Inflammatory macrophage treated with lipopolysaccharide for 1 hour (primary cell): ENCODE data around the gene DZIP1.
"Not testable (repeated sequence)": the region's sequence is repeated elsewhere in the genome, so short reads cannot be mapped to it uniquely, and the experiment has no call there.

Source experiments
- DNase-seq, 2 donors: peaks; one replicate each; pipeline ENCODE4 v3.0.0-alpha.2; 2020 to 2022

DZIP1 gene

GRCh38 chr13:95644601-95645052, at the start of gene DZIP1:
Gene DZIP1 (minus strand): TSS chr13:95644706. CDS start chr13:95642029, 2,677 bp downstream.
- DNase-seq, result peak; percentile 20 to 34

DNA sequence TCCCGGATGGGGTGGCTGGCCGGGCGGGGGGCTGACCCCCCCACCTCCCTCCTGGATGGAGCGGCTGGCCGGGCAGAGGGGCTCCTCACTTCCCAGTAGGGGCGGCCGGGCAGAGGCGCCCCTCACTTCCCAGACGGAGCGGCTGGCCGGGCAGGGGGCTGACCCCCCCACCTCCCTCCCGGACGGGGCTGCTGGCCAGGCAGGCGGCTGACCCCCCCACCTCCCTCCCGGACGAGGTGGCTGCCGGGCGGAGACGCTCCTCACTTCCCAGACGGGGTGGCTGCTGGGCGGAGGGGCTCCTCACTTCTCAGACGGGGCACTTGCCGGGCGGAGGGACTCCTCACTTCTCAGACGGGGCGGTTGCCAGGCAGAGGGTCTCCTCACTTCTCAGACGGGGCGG, 46.5 kb upstream of the DZIP1 start:
- not testable (repeated sequence) for DNase-seq

GRCh38 chr13:95689582-95689926, 45.0 kb upstream of the DZIP1 start:
- DNase-seq, result no peak

DNA sequence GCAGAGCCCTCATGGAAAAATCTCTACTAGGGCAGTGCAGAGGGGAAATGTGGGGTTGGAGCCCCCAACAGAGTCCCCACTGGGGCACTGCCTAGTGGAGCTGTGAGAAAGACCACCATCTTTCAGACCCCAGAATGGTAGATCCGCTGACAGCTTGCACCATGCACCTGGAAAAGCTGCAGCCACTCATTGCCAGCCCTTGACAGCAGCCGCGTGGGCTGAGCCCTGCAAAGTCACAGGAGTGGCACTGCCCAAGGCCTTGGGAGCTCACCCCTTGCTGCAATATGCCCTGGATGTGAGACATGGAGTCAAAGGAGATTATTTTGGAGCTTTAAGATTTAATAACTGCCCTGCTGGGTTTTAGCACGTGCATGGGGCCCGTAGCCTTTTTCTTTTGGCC, 40.5 kb upstream of the DZIP1 start:
- DNase-seq, result peak in 1 of 2 donors; percentile 23

- peak in 1 of 2 donors; percentile 84 for DNase-seq
Measured at GRCh38 chr13:95684418-95684817, 39.9 kb upstream of the DZIP1 start.

DNA sequence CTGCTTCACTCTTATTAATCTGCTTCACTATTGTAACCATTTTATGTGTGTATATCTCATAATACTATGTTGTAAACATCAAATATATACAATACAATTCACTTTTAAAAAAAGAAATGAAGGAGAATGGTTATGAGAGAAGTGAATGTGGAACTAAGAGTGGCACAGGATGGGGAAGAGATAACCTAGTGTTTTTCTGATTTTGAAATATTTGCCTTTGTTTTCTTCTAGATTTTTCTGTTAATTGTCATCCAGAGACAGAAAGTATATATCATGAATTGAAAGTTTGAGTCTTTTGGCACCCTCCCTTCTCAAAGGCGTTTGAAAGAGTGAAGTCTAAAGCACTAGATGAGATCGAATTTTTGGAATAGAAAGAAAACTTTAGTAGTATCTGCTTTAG, 35.2 kb upstream of the DZIP1 start:
- DNase-seq, result peak in 1 of 2 donors; percentile 25

DNA sequence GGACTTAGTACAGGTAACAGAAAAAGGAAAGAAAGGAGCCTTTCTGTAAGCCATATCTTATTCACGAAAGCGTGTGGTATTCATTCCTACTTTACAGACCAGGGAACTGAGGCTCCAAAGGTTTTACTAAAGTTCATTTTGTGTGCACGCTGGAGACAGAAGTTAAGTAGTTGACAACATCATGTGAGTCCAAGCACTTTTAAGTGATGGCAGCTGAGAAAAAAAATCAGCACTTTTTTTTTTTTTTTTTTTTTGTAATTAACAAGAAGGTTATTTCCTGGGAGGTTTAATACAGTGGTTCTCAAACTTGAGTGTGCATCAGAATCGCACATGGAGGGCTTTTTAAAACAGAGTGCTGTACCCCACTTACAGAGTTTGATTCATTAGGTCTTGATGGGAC, 34.5 kb upstream of the DZIP1 start:
- DNase-seq, result no peak

- peak in 1 of 2 donors; percentile 30 for DNase-seq
Measured at GRCh38 chr13:95677564-95678266, 33.2 kb upstream of the DZIP1 start.

DNA sequence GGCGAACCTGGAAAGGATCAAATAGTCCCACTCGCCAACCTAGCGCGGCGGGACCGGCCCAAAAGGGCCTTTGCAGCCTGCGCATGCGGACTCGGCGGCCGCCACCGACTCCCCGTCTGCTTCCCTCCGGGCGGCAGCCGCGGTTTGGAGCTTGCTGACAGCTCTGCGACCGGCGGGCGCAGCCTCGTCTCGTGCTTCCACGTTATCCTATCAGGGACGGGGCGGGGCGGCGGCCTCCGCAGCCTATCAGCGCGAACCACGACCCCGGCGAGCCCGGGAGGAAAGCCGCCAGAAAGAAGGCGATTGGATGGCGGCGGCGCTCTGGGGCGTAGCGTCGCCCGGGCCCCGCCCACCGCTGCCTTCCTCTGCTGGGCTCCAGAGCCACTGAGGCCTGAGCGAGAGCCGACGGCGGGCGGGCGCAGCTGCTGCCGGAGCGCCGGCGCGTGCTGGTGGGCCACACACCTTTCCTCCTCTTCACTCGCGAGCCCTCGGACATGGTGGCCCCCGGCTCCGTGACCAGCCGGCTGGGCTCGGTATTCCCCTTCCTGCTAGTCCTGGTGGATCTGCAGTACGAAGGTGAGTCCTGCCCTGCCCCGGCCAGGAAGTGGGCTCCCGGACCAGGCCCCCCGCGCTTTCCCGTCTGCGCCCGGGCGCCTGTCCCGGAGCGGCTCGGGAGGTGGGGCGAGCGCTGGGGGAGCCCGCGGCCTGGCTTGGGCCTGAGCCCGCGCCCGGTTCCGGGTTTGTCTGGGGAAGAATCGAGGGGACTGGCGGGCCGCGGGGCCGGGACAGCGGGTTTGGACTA, 32.5 kb upstream of the DZIP1 start, which contains the start of gene DNAJC3:
TSS of gene DNAJC3 (plus strand) at position 378 of the 802 bp plus-strand sequence. CDS start at position 495, 117 bp downstream.
- DNase-seq, result peak; percentile 97 to 98

DNA sequence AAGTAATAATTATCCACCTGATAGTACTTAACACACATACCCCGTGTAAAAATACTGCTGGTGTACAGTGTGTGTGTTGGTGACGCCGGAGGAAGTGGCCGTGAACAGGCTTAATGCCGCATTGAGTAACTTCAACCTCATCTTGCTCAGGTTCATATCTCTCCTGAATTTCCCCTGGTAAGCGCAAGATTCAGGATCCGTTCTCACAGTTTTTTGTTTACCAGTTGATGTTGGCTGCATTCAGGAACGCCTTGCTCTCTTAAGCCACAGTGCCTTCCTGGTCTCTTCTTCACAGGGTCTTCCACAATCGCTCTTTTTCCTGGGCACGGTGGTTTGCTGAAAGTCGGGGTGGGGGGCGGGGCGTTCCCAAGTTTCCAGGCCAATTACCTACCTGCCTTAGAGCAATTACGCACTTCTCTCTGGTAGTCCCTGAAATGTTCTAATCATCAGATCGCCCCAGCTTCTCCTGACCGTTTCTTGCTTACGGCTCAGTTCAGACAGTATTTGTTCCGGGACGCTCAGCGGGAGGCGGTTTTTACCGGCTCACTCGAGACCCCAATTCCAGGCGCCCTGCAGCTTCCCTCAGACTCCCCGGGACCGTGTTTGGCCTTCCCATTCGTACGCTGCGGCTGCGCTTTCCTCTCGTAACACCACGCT, 31.7 kb upstream of the DZIP1 start:
- peak; percentile 49 to 54 for DNase-seq

DNA sequence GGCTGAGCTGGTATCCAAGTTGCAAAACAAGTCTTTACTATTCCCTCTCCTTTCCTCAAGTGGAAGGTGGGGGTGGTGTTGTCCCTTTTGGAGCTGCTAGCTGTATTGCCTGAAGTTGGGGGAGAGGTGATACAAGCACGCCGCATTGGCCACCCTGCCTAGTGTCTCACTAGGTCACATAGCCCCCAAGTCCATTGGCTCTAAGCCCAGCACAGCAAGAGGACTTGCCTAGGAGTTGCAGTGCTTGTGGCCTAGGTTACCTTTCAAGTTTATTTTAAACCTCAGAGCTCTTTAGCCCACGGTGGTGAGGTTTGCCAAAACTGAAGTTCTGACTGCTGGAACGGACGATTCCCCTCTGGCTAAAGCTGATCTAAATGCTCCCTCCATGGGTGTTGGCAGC, 27.1 kb upstream of the DZIP1 start:
- no peak for DNase-seq

DNA sequence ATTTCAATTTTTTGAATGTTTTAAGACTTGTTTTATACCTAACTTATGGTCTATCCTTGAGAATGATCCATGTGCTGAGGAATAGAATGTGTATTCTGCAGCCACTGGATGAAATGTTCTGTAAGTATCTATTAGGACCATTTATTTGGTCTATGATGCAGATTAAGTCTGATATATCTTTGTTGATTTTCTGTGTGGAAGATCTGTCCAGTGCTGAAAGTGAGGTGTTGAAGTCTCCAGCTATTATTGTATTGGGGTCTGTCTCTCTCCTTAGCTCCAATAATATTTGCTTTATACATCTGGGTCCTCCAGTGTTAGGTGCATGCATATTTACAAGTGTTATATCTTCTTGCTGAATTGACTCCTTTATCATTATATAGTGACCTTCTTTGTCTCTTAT, 22.7 kb upstream of the DZIP1 start:
- DNase-seq, result not testable (repeated sequence)

GRCh38 chr13:95660981-95661581, 16.6 kb upstream of the DZIP1 start:
- DNase-seq, result peak; percentile 48 to 80

- DNase-seq, result no peak
Measured at GRCh38 chr13:95659500-95659899, 15.0 kb upstream of the DZIP1 start.

DNA sequence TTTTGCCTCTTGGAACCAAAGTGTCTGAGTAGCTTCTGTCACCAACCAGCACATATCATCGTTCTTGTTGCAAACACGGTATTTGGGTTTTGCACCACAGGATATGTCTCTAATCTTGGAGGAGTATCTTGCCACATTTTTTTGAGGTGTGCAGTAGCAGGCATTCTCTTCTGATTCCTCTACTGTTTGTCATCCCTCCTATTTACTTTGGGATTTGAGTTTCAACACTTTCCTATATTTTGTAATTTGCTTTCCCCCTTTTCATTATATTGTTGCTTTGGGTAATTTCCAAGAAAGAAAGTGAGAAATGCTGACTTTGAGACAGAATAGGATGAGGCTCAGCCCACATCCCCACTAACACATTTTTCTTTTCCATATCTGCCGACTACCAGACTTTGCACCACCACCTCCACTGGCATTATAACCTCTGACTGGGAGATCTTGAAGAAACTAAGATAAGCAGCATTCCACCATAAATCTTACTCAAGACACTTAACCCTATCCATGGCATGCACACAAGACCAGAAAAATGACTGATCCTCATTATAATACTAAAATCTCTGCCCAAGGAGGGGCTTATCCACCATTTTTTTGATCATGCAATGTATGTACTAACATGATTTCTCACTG, 12.0 kb upstream of the DZIP1 start:
- DNase-seq, result no peak

GRCh38 chr13:95652821-95653220, 8.3 kb upstream of the DZIP1 start:
- no peak for DNase-seq

DNA sequence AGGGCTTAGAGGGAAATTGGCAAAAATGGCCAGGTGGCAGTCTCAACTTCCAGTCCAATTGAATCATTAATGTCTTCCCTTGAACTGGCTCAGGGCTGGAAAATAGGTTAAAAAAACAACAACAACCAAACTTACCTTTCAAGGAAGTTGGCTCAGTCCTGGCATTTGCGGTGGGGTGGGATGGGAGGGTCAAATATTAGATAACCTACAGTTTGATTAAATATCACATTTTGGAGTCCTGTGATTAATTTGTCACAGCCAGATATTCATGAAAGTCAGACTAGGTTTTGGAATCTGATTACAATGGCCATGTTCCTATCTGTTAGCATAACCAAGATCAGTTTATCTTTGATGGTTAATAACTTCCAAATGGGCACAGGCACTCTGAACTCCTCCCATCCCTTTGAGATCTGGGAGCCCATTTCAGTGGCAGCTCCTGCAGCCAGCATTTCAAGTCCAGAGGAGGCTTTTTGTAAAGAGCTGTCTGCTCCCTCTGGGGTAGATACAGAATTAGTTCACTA, 7.8 kb upstream of the DZIP1 start:
- no peak for DNase-seq

- peak; percentile 71 to 82 for DNase-seq
Measured at GRCh38 chr13:95650696-95651095, 6.2 kb upstream of the DZIP1 start.

- DNase-seq, result no peak
Measured at GRCh38 chr13:95647321-95647720, 2.8 kb upstream of the DZIP1 start.

DNA sequence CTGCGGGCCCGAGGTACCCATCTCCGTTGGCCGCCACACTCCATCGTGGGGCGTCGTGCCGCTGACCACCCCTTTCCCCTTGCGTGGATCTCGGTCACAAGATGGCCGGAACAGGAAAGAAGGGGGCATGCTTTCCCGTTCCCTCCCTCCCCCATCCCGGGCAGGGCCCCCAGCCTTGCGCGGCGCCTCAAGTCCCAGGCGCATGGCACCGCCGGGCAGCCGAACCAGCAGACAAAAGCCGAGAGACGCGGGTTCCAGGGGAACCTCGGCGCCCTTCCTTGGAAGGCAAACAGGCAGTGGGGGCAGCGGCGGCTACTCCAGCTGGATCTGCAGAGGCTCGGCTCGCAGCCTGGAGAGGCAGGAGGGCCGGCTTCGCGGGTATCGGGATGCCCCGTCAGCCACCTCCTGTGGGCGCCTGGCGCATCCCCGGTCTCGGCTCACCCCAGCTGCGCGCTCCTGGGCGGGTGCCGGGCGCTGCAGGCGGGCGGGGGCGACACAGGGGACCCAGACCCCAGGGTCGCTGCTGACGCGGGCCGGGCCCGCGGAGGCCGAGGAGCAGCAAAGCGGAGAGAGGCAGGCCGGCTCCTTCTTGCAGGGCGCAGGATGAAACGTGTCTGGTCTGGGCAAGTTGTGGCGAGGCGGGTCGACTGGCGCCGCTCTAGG, 439 bp downstream of the DZIP1 start:
- DNase-seq, result no peak

DNA sequence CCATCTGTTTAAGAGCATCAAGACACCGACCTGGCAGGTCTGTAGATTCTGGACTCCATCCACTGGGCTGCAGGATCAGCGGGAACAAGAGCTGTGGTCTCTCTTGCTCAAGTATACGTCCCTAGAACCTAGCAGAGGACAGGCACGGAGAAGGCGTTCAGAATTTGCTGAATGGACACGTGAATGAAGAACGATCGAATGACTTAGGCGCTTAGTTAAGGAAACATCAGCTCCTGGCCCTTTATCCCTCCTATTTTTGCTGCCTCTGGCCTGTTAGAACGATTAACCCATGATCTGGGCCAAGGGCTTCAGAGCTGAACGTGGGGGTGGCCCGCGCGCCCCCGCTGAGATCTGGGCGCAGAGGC, 953 bp downstream of the DZIP1 start:
- DNase-seq, result no peak

- no peak for DNase-seq
Measured at GRCh38 chr13:95642999-95643398, 1.5 kb downstream of the DZIP1 start.
